Measurements from ENCODE around the gene ADGRG2.
"Not testable (repeated sequence)": the region's sequence is repeated elsewhere in the genome, so short reads cannot be mapped to it uniquely, and the experiment has no call there.

Gene ADGRG2

GRCh38 chrX:18998653-18999052 lies 123.6 kb downstream of the ADGRG2 start:
- no peak overlapping the region for H3K4me3 Mint-ChIP-seq
- no peaks in the 10 kb centered on the region for H3K36me3 Mint-ChIP-seq (ENCODE audit: low read depth)
- no peaks in the 10 kb centered on the region for H3K4me1 Mint-ChIP-seq (ENCODE audit: low read depth)
- H3K27me3 Mint-ChIP-seq: no peaks in the 10 kb centered on the region
- H3K9me3 Mint-ChIP-seq: no peaks in the 10 kb centered on the region
- no peak overlapping the region for H3K27ac Mint-ChIP-seq

DNA sequence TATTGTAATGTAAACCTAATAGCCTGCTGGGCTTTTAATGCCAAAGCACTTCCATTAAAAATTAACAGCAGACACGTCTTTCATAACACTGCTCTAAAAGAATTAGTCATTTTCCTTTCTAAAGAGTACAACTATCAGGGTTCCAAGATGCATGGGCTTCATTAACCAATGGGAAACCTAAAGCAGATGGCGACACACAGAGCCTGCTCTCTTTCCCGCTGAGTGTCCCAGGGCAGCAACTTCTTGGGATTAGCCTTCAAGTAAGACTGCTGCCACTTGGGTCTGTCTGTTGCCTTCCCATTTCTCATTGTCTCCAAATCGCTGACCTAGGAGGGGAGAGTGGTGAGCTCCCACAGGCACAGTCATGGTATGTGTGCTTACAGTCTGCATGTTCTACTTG lies 124.4 kb downstream of the ADGRG2 start:
- Mint-ChIP-seq H3K4me1 (ENCODE audit: low read depth) (no peaks in the 10 kb centered on the region), H3K27me3 (no peaks in the 10 kb centered on the region), H3K4me3 (no peak overlapping the region), H3K27ac (no peak overlapping the region), H3K36me3 (ENCODE audit: low read depth) (no peaks in the 10 kb centered on the region), H3K9me3 (no peaks in the 10 kb centered on the region)

GRCh38 chrX:18996536-18996935 lies 125.7 kb downstream of the ADGRG2 start:
- no peaks in the 10 kb centered on the region for H3K36me3 Mint-ChIP-seq (ENCODE audit: low read depth)
- H3K27me3 Mint-ChIP-seq: no peaks in the 10 kb centered on the region
- no peaks in the 10 kb centered on the region for H3K9me3 Mint-ChIP-seq
- no peaks in the 10 kb centered on the region for H3K4me1 Mint-ChIP-seq (ENCODE audit: low read depth)
- H3K27ac Mint-ChIP-seq: no peak overlapping the region
- no peak overlapping the region for H3K4me3 Mint-ChIP-seq

DNA sequence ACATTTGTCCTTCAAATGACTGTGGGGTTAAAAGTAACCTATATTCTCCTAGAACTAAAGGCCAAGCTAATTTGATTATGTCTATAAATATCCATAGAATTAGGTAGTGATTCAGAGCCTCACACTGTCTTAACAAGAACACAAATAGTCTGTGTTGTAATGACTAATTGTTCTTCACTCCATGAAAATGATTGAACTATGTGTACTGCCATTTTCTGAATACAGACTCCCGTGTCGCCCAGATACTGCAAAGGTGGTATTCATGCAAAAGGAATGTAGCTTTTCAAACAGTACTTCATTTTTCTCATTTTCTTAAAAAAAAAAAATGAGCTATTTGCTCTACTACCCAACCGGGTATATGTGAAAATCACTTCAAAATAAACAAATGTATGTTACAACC lies 127.0 kb downstream of the ADGRG2 start:
- Mint-ChIP-seq H3K9me3 (no peaks in the 10 kb centered on the region), H3K4me1 (ENCODE audit: low read depth) (no peaks in the 10 kb centered on the region), H3K36me3 (ENCODE audit: low read depth) (no peaks in the 10 kb centered on the region), H3K27ac (no peak overlapping the region), H3K4me3 (no peak overlapping the region), H3K27me3 (no peaks in the 10 kb centered on the region)

GRCh38 chrX:18994713-18995112 lies 127.6 kb downstream of the ADGRG2 start:
- no peaks in the 10 kb centered on the region for H3K36me3 Mint-ChIP-seq (ENCODE audit: low read depth)
- no peaks in the 10 kb centered on the region for H3K9me3 Mint-ChIP-seq
- H3K4me3 Mint-ChIP-seq: no peak overlapping the region
- H3K27me3 Mint-ChIP-seq: no peaks in the 10 kb centered on the region
- no peaks in the 10 kb centered on the region for H3K4me1 Mint-ChIP-seq (ENCODE audit: low read depth)
- H3K27ac Mint-ChIP-seq: no peak overlapping the region

DNA sequence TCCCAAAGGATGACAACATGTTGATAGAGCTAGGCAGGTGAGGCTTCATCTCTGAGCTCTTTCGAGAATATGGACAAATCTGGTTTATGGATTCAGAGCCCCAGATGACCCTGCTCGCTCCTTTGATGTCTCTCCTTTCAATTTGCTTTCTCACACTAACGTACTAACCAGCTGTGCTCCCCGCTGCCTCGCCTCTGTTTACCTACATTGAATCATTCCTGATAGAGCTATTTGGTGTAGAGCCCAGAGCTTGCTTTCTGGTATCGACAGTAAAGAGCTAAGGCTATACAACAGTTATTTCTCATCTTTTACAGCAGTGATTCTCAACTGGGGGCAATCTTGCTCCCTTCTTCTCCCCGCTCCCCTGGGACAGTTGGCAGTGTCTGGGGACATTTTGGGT lies 129.4 kb downstream of the ADGRG2 start:
- Mint-ChIP-seq H3K36me3 (ENCODE audit: low read depth) (no peaks in the 10 kb centered on the region), H3K4me1 (ENCODE audit: low read depth) (no peaks in the 10 kb centered on the region), H3K9me3 (no peaks in the 10 kb centered on the region), H3K4me3 (no peak overlapping the region), H3K27me3 (no peaks in the 10 kb centered on the region), H3K27ac (no peak overlapping the region)

DNA sequence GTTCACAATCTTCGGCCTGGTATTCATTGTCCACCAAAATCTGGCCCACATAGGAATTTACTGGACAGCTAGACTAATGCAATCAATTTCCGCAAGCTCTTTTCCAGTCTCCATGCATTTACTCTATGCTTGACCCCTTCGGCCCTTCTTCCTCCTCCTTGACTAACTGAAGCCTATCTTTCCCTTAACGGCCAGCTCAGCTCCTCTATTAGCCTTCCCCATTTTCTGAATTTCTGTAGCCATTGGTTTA lies 137.2 kb downstream of the ADGRG2 start:
- peak overlapping the region; percentile 59 for H3K27ac Mint-ChIP-seq
- H3K27me3 Mint-ChIP-seq: no peaks in the 10 kb centered on the region
- H3K36me3 Mint-ChIP-seq (ENCODE audit: low read depth): no peaks in the 10 kb centered on the region
- H3K9me3 Mint-ChIP-seq: no peaks in the 10 kb centered on the region
- H3K4me1 Mint-ChIP-seq (ENCODE audit: low read depth): peaks cover 17% of the 10 kb centered on the region
- peak overlapping the region; percentile 82 for H3K4me3 Mint-ChIP-seq

- Mint-ChIP-seq H3K4me3 (peak overlapping the region; percentile 82), H3K27ac (peak overlapping the region; percentile 72), H3K9me3 (no peaks in the 10 kb centered on the region), H3K4me1 (ENCODE audit: low read depth) (peaks cover 17% of the 10 kb centered on the region), H3K27me3 (no peaks in the 10 kb centered on the region), H3K36me3 (ENCODE audit: low read depth) (no peaks in the 10 kb centered on the region)
Observed at GRCh38 chrX:18984381-18985185, 137.7 kb downstream of the ADGRG2 start.

DNA sequence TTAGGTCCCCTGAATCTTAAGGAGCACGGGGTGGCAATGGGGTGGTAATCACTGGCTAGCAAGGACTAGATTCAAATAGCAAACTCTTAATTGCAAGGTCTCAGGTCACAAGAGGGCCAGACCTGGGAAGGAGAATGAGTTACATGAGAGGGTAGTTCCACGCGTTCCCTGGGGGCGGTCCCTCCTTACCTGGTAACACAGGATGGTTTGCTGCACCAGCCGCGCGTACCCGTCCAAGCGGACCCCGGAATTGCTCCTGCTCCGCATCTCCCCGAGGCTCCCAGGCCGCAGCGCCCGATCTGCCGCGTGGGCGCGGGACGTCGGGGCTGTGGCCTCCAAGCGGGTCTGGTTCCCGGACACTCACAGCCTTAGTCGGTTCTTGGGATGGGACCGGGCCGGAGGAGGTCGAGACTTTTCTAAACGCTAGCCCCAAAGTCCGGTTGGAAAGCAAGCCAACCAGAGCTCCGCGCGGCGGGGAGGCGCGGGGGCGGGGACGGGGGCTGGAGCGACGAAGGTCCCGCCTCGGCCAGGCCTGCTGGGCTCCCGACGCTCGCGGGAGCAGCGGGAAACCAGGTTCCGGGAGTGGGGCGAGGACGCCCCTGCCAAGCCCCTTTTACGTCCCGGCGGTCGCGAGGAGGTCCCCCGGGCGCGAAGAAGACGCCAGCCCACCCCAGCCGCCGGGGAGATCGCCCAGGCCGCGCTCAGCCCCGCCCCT lies 138.4 kb downstream of the ADGRG2 start, which contains the start of gene PHKA2:
PHKA2 (minus strand) TSS at position 449 of the 715 bp plus-strand sequence; CDS start at position 267, 182 bp downstream.
- H3K4me3 Mint-ChIP-seq: peak within 1 kb of the TSS; percentile 83
- H3K27ac Mint-ChIP-seq: peak within 1 kb of the TSS; percentile 72
- no peaks in the 10 kb centered on the region for H3K36me3 Mint-ChIP-seq (ENCODE audit: low read depth)
- no peaks in the 10 kb centered on the region for H3K9me3 Mint-ChIP-seq
- no peaks in the 10 kb centered on the region for H3K27me3 Mint-ChIP-seq
- peaks cover 17% of the 10 kb centered on the region for H3K4me1 Mint-ChIP-seq (ENCODE audit: low read depth)

DNA sequence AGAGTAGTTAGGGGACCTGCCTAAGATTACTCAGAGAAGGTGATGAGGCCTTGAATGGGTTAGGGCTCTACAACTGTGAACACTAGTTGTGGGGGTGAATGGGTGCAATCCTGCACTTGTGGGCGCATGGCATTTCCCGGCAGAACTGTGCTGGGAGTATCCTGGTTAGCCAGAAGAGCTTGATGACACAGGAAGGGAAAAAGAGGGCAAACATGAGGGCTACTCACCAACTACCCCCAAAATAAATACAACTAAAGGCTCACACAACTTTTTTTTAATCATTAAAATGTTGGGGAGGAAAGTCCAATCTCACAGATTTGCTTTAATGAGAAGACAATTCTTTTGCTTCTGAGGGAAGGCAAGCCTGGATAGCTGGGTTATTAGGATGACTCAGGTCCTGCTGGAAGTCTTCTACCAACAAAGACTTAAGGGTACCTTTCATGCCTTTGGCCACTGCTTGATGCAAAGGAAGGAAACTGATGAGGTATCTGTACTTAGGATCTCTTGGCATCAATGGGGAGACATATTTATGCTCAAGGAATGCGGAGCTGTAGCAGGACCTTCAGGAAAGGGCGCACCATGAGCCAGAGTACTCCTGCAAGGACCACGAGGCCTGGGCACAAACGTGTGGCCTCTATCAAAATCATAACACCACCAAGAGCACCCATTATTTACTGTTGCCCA lies 141.0 kb downstream of the ADGRG2 start:
- no peaks in the 10 kb centered on the region for H3K27me3 Mint-ChIP-seq
- H3K4me3 Mint-ChIP-seq: no peak overlapping the region
- no peaks in the 10 kb centered on the region for H3K9me3 Mint-ChIP-seq
- H3K36me3 Mint-ChIP-seq (ENCODE audit: low read depth): no peaks in the 10 kb centered on the region
- peaks cover 17% of the 10 kb centered on the region for H3K4me1 Mint-ChIP-seq (ENCODE audit: low read depth)
- no peak overlapping the region for H3K27ac Mint-ChIP-seq

DNA sequence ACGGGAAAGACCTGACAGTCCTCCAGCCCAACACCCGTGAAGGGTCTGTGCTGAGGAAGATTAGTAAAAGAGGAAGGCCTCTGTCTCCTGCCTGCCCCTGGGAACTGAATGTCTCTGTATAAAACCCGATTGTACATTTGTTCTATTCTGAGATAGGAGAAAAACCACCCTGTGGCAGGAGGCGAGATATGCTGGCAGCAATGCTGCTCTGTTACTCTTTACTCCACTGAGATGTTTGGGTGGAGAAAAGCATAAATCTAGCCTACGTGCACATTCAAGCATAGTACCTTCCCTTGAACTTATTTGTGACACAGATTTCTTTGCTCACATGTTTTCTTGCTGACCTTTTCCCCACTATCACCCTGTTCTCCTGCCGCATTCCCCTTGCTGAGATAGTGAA lies 142.0 kb downstream of the ADGRG2 start:
- H3K4me3 Mint-ChIP-seq; H3K9me3 Mint-ChIP-seq; H3K27ac Mint-ChIP-seq; H3K36me3 Mint-ChIP-seq (ENCODE audit: low read depth); H3K27me3 Mint-ChIP-seq: not testable (repeated sequence)
- peaks cover 13% of the 10 kb centered on the region for H3K4me1 Mint-ChIP-seq (ENCODE audit: low read depth)

GRCh38 chrX:18974993-18975392 lies 147.3 kb downstream of the ADGRG2 start:
- H3K27ac Mint-ChIP-seq: no peak overlapping the region
- no peaks in the 10 kb centered on the region for H3K36me3 Mint-ChIP-seq (ENCODE audit: low read depth)
- H3K9me3 Mint-ChIP-seq: no peaks in the 10 kb centered on the region
- no peaks in the 10 kb centered on the region for H3K4me1 Mint-ChIP-seq (ENCODE audit: low read depth)
- no peaks in the 10 kb centered on the region for H3K27me3 Mint-ChIP-seq
- no peak overlapping the region for H3K4me3 Mint-ChIP-seq

GRCh38 chrX:18973527-18974192 lies 148.6 kb downstream of the ADGRG2 start:
- H3K27ac Mint-ChIP-seq: no peak overlapping the region

GRCh38 chrX:18971506-18971905 lies 150.8 kb downstream of the ADGRG2 start:
- Mint-ChIP-seq H3K4me3 (no peak overlapping the region), H3K27ac (no peak overlapping the region), H3K36me3 (ENCODE audit: low read depth) (no peaks in the 10 kb centered on the region), H3K4me1 (ENCODE audit: low read depth) (no peaks in the 10 kb centered on the region), H3K27me3 (no peaks in the 10 kb centered on the region), H3K9me3 (no peaks in the 10 kb centered on the region)

More at GRCh38 chrX:18973527-18974192, 148.6 kb downstream of the ADGRG2 start:
- H3K36me3 Mint-ChIP-seq (ENCODE audit: low read depth): no peaks in the 10 kb centered on the region
- no peak overlapping the region for H3K4me3 Mint-ChIP-seq
- H3K9me3 Mint-ChIP-seq: no peaks in the 10 kb centered on the region
- H3K27me3 Mint-ChIP-seq: no peaks in the 10 kb centered on the region
- no peaks in the 10 kb centered on the region for H3K4me1 Mint-ChIP-seq (ENCODE audit: low read depth)

DNA sequence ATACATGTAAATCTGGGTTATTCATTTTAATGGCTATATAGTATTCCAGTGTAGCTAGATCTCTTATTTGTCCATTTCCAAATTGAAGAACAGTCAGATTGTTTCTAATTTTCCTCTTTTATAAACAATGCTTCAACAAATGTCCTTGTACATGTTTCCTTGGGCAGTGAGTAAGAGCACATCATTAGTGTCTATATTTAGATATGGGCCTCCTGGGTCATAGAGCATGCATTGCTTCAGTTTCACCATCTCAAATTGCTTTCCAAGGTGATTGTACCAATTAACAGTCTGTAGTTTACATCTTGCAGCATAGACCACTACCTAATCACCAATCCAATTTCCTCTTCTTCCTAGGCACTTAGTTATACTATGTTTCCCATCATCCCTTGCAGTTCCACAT lies 151.8 kb downstream of the ADGRG2 start:
- H3K36me3 Mint-ChIP-seq (ENCODE audit: low read depth): no peaks in the 10 kb centered on the region
- no peaks in the 10 kb centered on the region for H3K27me3 Mint-ChIP-seq
- no peak overlapping the region for H3K4me3 Mint-ChIP-seq
- no peak overlapping the region for H3K27ac Mint-ChIP-seq
- no peaks in the 10 kb centered on the region for H3K4me1 Mint-ChIP-seq (ENCODE audit: low read depth)
- H3K9me3 Mint-ChIP-seq: no peaks in the 10 kb centered on the region

Measured in stimulated activated naive CD8-positive, alpha-beta T cell treated with anti-CD3 and anti-CD28 coated beads, Interleukin-15, Interleukin-2, amounts not matched to agents 100 ng/mL and 50 ng/mL, for 24 hours (primary cell).